Activated CD4-positive, alpha-beta T cell treated with anti-CD3 and anti-CD28 coated beads, Interleukin-2, amount 50 U/mL, for 16 hours (primary cell): ENCODE measurements around the gene DCAF5.
A peak's percentile ranks its signal among the peaks of the same experiment; 100 is the strongest.
"Not testable (repeated sequence)": the region's sequence is repeated elsewhere in the genome, so short reads cannot be mapped to it uniquely, and the experiment has no call there.

Experiments used
- DNase-seq: peaks from one replicate; pipeline ENCODE4 v3.0.0-alpha.2; 2020

Gene DCAF5

GRCh38 chr14:69152902-69153151, at the start of gene DCAF5:
Gene DCAF5, minus strand, starts transcription at chr14:69153119. Its CDS starts 141 bp downstream, at chr14:69152978.
- no peak for DNase-seq

GRCh38 chr14:69199786-69200185, 46.9 kb upstream of the DCAF5 start:
- DNase-seq, result no peak

- no peak for DNase-seq
These were observed 40.8 kb upstream of the DCAF5 start for GRCh38 chr14:69193721-69194120.

- DNase-seq, result peak; percentile 86
These were observed 38.6 kb upstream of the DCAF5 start, which contains the start of gene EXD2 for GRCh38 chr14:69191340-69192111. Gene EXD2, plus strand, starts transcription at chr14:69191498. Its CDS starts 17,973 bp downstream, at chr14:69209471.

GRCh38 chr14:69190191-69190590, 37.3 kb upstream of the DCAF5 start:
- no peak for DNase-seq

- no peak for DNase-seq
These were observed 30.8 kb upstream of the DCAF5 start for GRCh38 chr14:69183735-69184134.

GRCh38 chr14:69182580-69182979, 29.7 kb upstream of the DCAF5 start:
- not testable (repeated sequence) for DNase-seq

GRCh38 chr14:69181491-69181890, 28.6 kb upstream of the DCAF5 start:
- no peak for DNase-seq

GRCh38 chr14:69175130-69175529, 22.2 kb upstream of the DCAF5 start:
- no peak for DNase-seq

GRCh38 chr14:69171569-69171968, 18.6 kb upstream of the DCAF5 start:
- no peak for DNase-seq

GRCh38 chr14:69170839-69171238, 17.9 kb upstream of the DCAF5 start:
- no peak for DNase-seq

GRCh38 chr14:69165787-69166186, 12.9 kb upstream of the DCAF5 start:
- DNase-seq, result not testable (repeated sequence)

GRCh38 chr14:69161590-69161989, 8.7 kb upstream of the DCAF5 start:
- DNase-seq, result no peak

- no peak for DNase-seq
These were observed 3.3 kb upstream of the DCAF5 start for GRCh38 chr14:69156224-69156623.

GRCh38 chr14:69154779-69155178, 1.9 kb upstream of the DCAF5 start:
- no peak for DNase-seq

- DNase-seq, result no peak
These were observed 953 bp upstream of the DCAF5 start for GRCh38 chr14:69153873-69154270.

- peak; percentile 95 for DNase-seq
These were observed 393 bp upstream of the DCAF5 start for GRCh38 chr14:69153152-69153872.

GRCh38 chr14:69152181-69152901, 578 bp downstream of the DCAF5 start:
- DNase-seq, result peak; percentile 49

- DNase-seq, result peak; percentile 79
These were observed 1.3 kb downstream of the DCAF5 start for GRCh38 chr14:69151458-69152180.

GRCh38 chr14:69149461-69150244, 3.3 kb downstream of the DCAF5 start:
- no peak for DNase-seq

GRCh38 chr14:69142101-69142500, 10.8 kb downstream of the DCAF5 start:
- DNase-seq, result no peak

GRCh38 chr14:69141550-69141949, 11.4 kb downstream of the DCAF5 start:
- no peak for DNase-seq
